PC-9 (cell line): ENCODE data around the gene GCC2. TPM values are rescaled to one million over a fixed set of nuclear protein-coding genes. Genes with fewer than 3 reads are reported as not detected.

Source experiments
- BruUV-seq: library from RNA; stranded (reverse); fragments of 400-500 nt; replicated peaks from 2 replicates; lab custom pipeline; 2021; lab: Mats Ljungman, UMichigan
- CTCF ChIA-PET: fragments of 300-600 bp; sonication (Branson Sonifier 250); formaldehyde crosslinking; loops from one replicate; lab custom pipeline; 2022; ENCODE audit warnings: antibody characterized with exemption; lab: Charles Lee
- POLR2A ChIA-PET: fragments of 300-600 bp; sonication (Branson Sonifier 250); formaldehyde crosslinking; loops from one replicate; lab custom pipeline; 2022; ENCODE audit warnings: antibody characterized with exemption; ENCODE audit not compliant: unreplicated experiment; lab: Charles Lee
- DNase-seq, 2 experiments: peaks; one replicate each; pipeline versions ENCODE4 v3.0.0 to v3.0.0-alpha.2; 2015 to 2022; ENCODE audit warnings: mixed read lengths in 1 of 2
- H2AFZ ChIP-seq: fragments of 200-600 bp; sonication (generic); 2 replicates; pipeline ENCODE4 v1.8.1; 2017; ENCODE audit warnings: antibody characterized with exemption
- H3F3A ChIP-seq: fragments of 200-600 bp; sonication (generic); 2 replicates; pipeline ENCODE4 v1.8.1; 2017; ENCODE audit warnings: antibody characterized with exemption, mild to moderate bottlenecking, low read depth; ENCODE audit not compliant: insufficient read depth
- H3K27ac ChIP-seq: fragments of 200-600 bp; sonication (generic); 2 replicates; pipeline ENCODE4 v1.6.1; 2016; ENCODE audit warnings: mixed run types
- H3K27me3 ChIP-seq: fragments of 200-600 bp; sonication (generic); 2 replicates; pipeline ENCODE4 v1.6.1; 2016; ENCODE audit warnings: low read depth, mixed run types; ENCODE audit not compliant: insufficient read depth
- H3K36me3 ChIP-seq: fragments of 200-600 bp; sonication (generic); 2 replicates; pipeline ENCODE4 v1.6.1; 2016; ENCODE audit warnings: low read depth, mixed run types
- H3K4me1 ChIP-seq: fragments of 200-600 bp; sonication (generic); replicated peaks from 2 replicates; pipeline ENCODE4 v1.6.1; 2016; ENCODE audit warnings: mixed run types; ENCODE audit not compliant: insufficient read depth
- H3K4me2 ChIP-seq: fragments of 200-600 bp; sonication (generic); 2 replicates; pipeline ENCODE4 v1.6.1; 2017; ENCODE audit warnings: mixed run types
- H3K4me3 ChIP-seq: fragments of 200-600 bp; sonication (generic); 2 replicates; pipeline ENCODE4 v1.6.1; 2016; ENCODE audit warnings: mixed run types
- H3K79me2 ChIP-seq: fragments of 200-600 bp; sonication (generic); 2 replicates; pipeline ENCODE4 v1.6.1; 2017; ENCODE audit warnings: low read depth, mixed run types
- H3K9me2 ChIP-seq: fragments of 200-600 bp; sonication (generic); 2 replicates; pipeline ENCODE4 v1.8.1; 2017; ENCODE audit warnings: mild to moderate bottlenecking; ENCODE audit not compliant: insufficient read depth
- H3K9me3 ChIP-seq: fragments of 200-600 bp; sonication (generic); 2 replicates; pipeline ENCODE4 v1.8.1; 2016; ENCODE audit warnings: low read depth; ENCODE audit not compliant: insufficient read depth
- H4K20me1 ChIP-seq: fragments of 200-600 bp; sonication (generic); 2 replicates; pipeline ENCODE4 v1.8.1; 2017; ENCODE audit not compliant: insufficient read depth
- CTCF ChIP-seq: fragments of 200-600 bp; sonication (generic); conservative IDR thresholded peaks from 2 replicates; pipeline ENCODE4 v1.6.1; 2017; ENCODE audit warnings: mixed run types, antibody characterized with exemption, mild to moderate bottlenecking, moderate library complexity
- EZH2 ChIP-seq: fragments of 200-600 bp; sonication (generic); IDR thresholded peaks from 2 replicates; pipeline ENCODE4 v1.8.0; 2017; ENCODE audit warnings: antibody characterized with exemption, low read depth
- intact Hi-C: fragments of 100-400 bp; cut with micrococcal nuclease; formaldehyde crosslinking; loops from one replicate; pipeline ENCODE4 v1.10.0; 2022; ENCODE audit not compliant: unreplicated experiment
- total RNA-seq: library from RNA; stranded (reverse); gene quantifications from 2 replicates; pipeline ENCODE4 v1.2.3, GENCODE V29; 2021

GCC2 gene
- total RNA-seq, 1 experiment from 2014 or later, result 49.1 TPM

DNA sequence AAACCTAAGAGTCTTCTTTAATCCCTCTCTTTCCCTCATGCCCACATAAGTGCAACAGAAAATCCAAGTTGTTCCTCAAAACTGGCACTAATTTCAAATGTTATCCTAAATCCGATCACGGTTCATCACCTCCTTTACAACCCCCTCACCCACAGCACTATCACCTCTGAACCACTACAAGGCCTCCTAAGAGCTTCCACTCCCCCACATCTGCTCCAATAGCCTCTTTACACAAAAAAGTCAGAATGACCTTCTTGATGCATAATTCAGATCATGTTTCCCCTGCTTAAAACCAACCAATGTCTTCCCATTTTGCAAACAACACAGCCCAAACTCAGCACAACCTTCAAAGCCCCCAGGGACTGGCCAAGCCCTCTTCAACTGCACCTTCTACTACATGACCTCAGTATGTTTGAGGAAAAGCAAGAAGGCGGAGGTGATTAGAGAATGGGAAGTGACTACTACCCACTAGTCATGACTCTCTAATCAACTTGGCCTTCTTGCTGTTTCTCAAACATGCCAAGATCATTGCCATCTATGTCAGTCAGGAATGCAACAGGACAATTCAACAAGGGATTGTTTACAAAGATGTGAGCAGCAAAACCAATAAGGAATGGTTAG, 34.6 kb upstream of the GCC2 start:
- H3K4me2 ChIP-seq, result no peak overlapping the region
- H3K4me1 ChIP-seq, result peaks cover 13% of the 10 kb centered on the region
- no peaks in the 10 kb centered on the region for H3K36me3 ChIP-seq
- H3K27me3 ChIP-seq, result no peaks in the 10 kb centered on the region
- no peaks in the 10 kb centered on the region for H3K9me3 ChIP-seq
- CTCF ChIA-PET, result no interaction called here
- H2AFZ ChIP-seq, result no peak overlapping the region
- H3F3A ChIP-seq, result peaks cover 12% of the 10 kb centered on the region; the same call in 1 of the 2 replicates
- POLR2A ChIA-PET, result no interaction called here
- no peak for TF ChIP-seq CTCF
- TF ChIP-seq EZH2, result no peak
- H3K9me2 ChIP-seq, result no peaks in the 10 kb centered on the region
- no TSS peak for BruUV-seq
- H3K4me3 ChIP-seq, result no peak overlapping the region
- no peaks in the 10 kb centered on the region for H3K79me2 ChIP-seq
- H4K20me1 ChIP-seq, result no peaks in the 10 kb centered on the region
- DNase-seq, result no peak
- intact Hi-C loops, result no loop called here
- H3K27ac ChIP-seq, result no peak overlapping the region

GRCh38 chr2:108414945-108415344, 34.1 kb upstream of the GCC2 start:
- H2AFZ ChIP-seq, result no peak overlapping the region
- no peaks in the 10 kb centered on the region for H3K27me3 ChIP-seq
- CTCF ChIA-PET, result no interaction called here
- intact Hi-C loops, result no loop called here
- no peaks in the 10 kb centered on the region for H3K9me3 ChIP-seq
- H3K79me2 ChIP-seq, result no peaks in the 10 kb centered on the region
- no peak overlapping the region for H3K4me3 ChIP-seq
- TF ChIP-seq EZH2, result no peak
- TF ChIP-seq CTCF, result no peak
- no peaks in the 10 kb centered on the region for H3K9me2 ChIP-seq
- H3K27ac ChIP-seq, result no peak overlapping the region
- no peak for DNase-seq
- peaks cover 13% of the 10 kb centered on the region for H3K4me1 ChIP-seq
- BruUV-seq, result no TSS peak
- H3K4me2 ChIP-seq, result no peak overlapping the region
- POLR2A ChIA-PET, result no interaction called here
- H3F3A ChIP-seq, result peaks cover 12% of the 10 kb centered on the region; the same call in 1 of the 2 replicates
- H4K20me1 ChIP-seq, result no peaks in the 10 kb centered on the region
- H3K36me3 ChIP-seq, result no peaks in the 10 kb centered on the region

- H3F3A ChIP-seq, result peaks cover 11% of the 10 kb centered on the region; the same call in 1 of the 2 replicates
- no TSS peak for BruUV-seq
- H3K4me3 ChIP-seq, result no peak overlapping the region
- no peaks in the 10 kb centered on the region for H3K36me3 ChIP-seq
- H3K9me2 ChIP-seq, result no peaks in the 10 kb centered on the region
- intact Hi-C loops, result no loop called here
- no peak overlapping the region for H3K27ac ChIP-seq
- no peaks in the 10 kb centered on the region for H3K27me3 ChIP-seq
- no peak for TF ChIP-seq EZH2
- no peak for TF ChIP-seq CTCF
- ChIA-PET POLR2A (no interaction called here), CTCF (no interaction called here)
- H3K79me2 ChIP-seq, result no peaks in the 10 kb centered on the region
- DNase-seq, result no peak
- H3K4me1 ChIP-seq, result peaks cover 13% of the 10 kb centered on the region
- H3K4me2 ChIP-seq, result no peak overlapping the region
- no peaks in the 10 kb centered on the region for H3K9me3 ChIP-seq
- H4K20me1 ChIP-seq, result no peaks in the 10 kb centered on the region
- no peak overlapping the region for H2AFZ ChIP-seq
These were observed 31.8 kb upstream of the GCC2 start for GRCh38 chr2:108417254-108417653.
